Measurements from ENCODE around the gene CASK.

DNA sequence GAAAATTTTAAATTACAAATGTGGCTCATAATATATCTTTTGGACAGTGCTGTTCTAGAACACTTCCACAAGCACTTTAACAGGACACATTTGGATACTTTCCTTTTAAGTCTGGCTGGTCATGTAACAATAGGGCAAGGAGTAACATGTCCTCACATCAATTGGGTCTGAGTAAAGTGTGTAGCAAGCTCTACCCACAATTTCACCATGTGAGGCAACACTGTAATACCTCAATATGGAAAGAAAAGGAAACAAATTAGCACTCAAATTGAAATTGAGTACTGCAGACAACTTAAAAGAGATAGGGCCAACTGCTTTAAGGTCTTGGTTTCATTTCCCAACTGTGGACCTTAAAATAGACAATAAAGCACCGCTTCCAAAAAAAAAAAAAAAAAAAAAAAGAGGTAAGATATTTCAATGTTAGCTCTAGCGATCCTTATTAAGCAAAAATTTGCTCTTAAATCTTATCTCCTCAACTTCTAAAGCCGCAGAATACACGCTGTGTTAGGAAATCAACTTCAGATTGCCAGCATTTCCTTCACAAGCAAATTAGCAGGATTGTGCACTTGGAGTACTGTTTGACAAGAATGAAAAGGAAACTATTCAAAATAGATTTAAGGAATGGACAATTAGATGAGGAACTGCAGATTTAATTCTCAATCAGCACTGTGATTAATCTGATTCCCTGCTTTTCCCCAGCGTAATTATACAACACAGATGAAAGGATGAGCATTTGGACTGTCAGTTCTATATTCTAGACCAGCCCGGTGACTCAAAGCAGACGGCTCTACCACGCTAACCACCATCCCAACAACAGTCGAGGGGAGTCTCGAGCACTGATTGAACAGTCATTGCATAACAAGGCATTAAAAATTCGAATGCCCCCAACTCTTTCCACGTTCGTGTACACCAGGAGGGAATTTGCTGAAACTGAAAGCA, 1.6 kb downstream of the CASK start:
- TF ChIP-seq, protein P1, sequence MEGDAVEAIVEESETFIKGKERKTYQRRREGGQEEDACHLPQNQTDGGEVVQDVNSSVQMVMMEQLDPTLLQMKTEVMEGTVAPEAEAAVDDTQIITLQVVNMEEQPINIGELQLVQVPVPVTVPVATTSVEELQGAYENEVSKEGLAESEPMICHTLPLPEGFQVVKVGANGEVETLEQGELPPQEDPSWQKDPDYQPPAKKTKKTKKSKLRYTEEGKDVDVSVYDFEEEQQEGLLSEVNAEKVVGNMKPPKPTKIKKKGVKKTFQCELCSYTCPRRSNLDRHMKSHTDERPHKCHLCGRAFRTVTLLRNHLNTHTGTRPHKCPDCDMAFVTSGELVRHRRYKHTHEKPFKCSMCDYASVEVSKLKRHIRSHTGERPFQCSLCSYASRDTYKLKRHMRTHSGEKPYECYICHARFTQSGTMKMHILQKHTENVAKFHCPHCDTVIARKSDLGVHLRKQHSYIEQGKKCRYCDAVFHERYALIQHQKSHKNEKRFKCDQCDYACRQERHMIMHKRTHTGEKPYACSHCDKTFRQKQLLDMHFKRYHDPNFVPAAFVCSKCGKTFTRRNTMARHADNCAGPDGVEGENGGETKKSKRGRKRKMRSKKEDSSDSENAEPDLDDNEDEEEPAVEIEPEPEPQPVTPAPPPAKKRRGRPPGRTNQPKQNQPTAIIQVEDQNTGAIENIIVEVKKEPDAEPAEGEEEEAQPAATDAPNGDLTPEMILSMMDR (IDR thresholded peaks at IDR 0.05; ENCODE audit: low read depth, low read length, poor library complexity, severe bottlenecking): no peak
- TF ChIP-seq EZH2phosphoT487 (IDR thresholded peaks at IDR 0.05; ENCODE audit: borderline replicate concordance, low read length): no peak
